ENCODE measurements around the gene KCNE2.

KCNE2 gene

DNA sequence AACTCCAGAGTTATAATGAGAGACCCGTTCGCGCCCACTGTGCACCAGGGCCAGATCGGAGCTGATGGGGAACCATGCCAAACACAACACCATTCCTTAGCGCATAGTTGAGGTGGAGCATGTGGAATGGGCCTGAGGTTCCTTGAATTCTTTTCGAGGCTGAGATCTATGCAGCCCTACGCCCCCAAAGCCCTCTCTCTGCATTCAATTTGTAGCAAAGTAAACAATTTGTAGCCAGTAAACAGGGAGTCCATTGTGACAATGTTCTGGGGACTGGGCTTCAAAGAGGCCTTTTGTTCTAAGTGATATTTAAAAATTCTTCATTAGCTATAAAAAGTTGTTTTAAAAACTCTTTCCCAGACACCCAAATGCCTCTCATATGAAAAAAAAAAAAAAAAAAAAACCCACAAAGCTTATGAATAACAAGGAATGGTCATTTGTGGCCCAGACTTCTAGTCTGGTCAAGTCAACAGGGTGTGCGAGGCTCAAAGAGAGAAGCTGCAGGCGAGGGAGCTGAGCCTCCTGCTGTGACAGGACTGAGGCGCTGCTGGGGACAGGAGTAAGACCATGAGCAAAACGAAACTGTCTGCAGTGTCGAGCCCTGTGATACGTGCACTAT is 30.6 kb upstream of the KCNE2 start:
- H3K36me3 ChIP-seq = no peaks in the 10 kb centered on the region
- H3K27me3 ChIP-seq (ENCODE audit: insufficient read depth, low read depth, severe bottlenecking) = peaks cover 98% of the 10 kb centered on the region
- no peak for TF ChIP-seq CTCF (IDR thresholded peaks at IDR 0.05; ENCODE audit: low read depth, low read length)
- H3K9me3 ChIP-seq (ENCODE audit: severe bottlenecking) = peaks cover 8% of the 10 kb centered on the region
- no peak overlapping the region for H3K27ac ChIP-seq
- no peak for DNase-seq
- H3K4me3 ChIP-seq (ENCODE audit: low read depth, low read length) = no peak overlapping the region

DNA sequence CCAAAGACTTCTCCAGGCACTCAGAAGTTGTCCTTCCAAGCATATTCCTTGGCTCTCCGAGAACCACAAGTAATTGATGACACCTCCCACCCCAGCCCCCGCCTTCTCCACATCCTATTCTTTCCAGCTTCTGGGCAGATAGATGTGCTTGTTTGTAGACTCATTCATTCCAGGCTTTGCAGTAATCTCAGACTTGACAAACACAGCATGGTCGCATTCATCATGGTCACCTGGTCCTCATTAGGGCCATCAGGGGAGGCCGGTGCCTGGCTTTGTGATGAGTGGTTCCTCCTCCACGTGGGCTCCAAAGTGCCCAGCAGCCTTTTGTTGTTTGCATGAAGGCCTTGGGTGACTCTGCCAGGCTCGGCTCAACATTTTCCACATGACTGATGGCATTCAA is 28.5 kb upstream of the KCNE2 start:
- Histone ChIP-seq H3K27me3 (ENCODE audit: insufficient read depth, low read depth, severe bottlenecking) (peaks cover 98% of the 10 kb centered on the region), H3K4me3 (ENCODE audit: low read depth, low read length) (no peak overlapping the region), H3K36me3 (no peaks in the 10 kb centered on the region), H3K27ac (no peak overlapping the region), H3K9me3 (ENCODE audit: severe bottlenecking) (peaks cover 5% of the 10 kb centered on the region)
- DNase-seq = no peak
- no peak for TF ChIP-seq CTCF (IDR thresholded peaks at IDR 0.05; ENCODE audit: low read depth, low read length)

GRCh38 chr21:34336245-34336644 is 27.6 kb upstream of the KCNE2 start:
- Histone ChIP-seq H3K27me3 (ENCODE audit: insufficient read depth, low read depth, severe bottlenecking) (peaks cover 98% of the 10 kb centered on the region), H3K4me3 (ENCODE audit: low read depth, low read length) (no peak overlapping the region)
- no peak for TF ChIP-seq CTCF (IDR thresholded peaks at IDR 0.05; ENCODE audit: low read depth, low read length)

DNA sequence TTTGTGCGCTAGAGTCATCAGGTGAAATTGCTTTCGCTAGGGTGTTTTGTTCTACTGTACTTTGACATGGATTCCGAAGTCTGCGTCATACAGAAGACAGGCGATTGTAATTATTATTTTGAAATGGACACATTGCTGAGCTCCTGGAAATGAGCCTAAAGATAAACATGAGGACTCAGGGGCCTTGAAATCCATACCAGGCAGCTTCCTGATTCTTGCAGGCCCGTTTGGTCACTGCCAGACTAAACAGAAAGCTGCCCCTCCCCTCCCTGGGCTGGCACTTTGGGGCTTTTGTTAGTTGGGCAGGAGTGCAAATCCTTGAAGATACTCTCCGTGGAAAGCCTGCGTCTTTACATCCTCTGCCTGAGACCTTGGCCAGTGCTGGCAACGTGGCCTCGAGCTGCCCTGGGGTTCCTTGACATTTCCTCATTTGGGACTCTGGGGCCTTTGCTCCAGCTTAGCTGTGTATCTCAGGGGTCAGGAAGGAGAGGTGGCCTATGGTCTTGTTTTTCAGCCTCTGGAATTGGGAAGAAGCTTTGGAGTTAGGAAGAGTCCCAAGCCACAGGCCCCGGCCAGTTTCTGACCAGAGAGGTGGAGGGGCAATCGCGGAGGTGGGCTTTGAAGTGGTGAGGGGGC is 26.9 kb upstream of the KCNE2 start:
- peaks cover 5% of the 10 kb centered on the region for H3K9me3 ChIP-seq (ENCODE audit: severe bottlenecking)
- no peaks in the 10 kb centered on the region for H3K36me3 ChIP-seq
- H3K27me3 ChIP-seq (ENCODE audit: insufficient read depth, low read depth, severe bottlenecking) = peaks cover 98% of the 10 kb centered on the region
- DNase-seq = no peak
- no peak for TF ChIP-seq CTCF (IDR thresholded peaks at IDR 0.05; ENCODE audit: low read depth, low read length)
- no peak overlapping the region for H3K27ac ChIP-seq
- no peak overlapping the region for H3K4me3 ChIP-seq (ENCODE audit: low read depth, low read length)

More at GRCh38 chr21:34336245-34336644, 27.6 kb upstream of the KCNE2 start:
- H3K27ac ChIP-seq = no peak overlapping the region
- no peaks in the 10 kb centered on the region for H3K36me3 ChIP-seq
- H3K9me3 ChIP-seq (ENCODE audit: severe bottlenecking) = peaks cover 5% of the 10 kb centered on the region
- DNase-seq = no peak

GRCh38 chr21:34337741-34338140 is 26.1 kb upstream of the KCNE2 start:
- H3K27me3 ChIP-seq (ENCODE audit: insufficient read depth, low read depth, severe bottlenecking) = peaks cover 99% of the 10 kb centered on the region
- H3K4me3 ChIP-seq (ENCODE audit: low read depth, low read length) = no peak overlapping the region
- H3K9me3 ChIP-seq (ENCODE audit: severe bottlenecking) = peaks cover 5% of the 10 kb centered on the region
- H3K36me3 ChIP-seq = no peaks in the 10 kb centered on the region
- no peak for TF ChIP-seq CTCF (IDR thresholded peaks at IDR 0.05; ENCODE audit: low read depth, low read length)
- no peak for DNase-seq
- H3K27ac ChIP-seq = no peak overlapping the region

GRCh38 chr21:34338226-34338625 is 25.6 kb upstream of the KCNE2 start:
- Histone ChIP-seq H3K4me3 (ENCODE audit: low read depth, low read length) (no peak overlapping the region), H3K27ac (no peak overlapping the region), H3K9me3 (ENCODE audit: severe bottlenecking) (peaks cover 9% of the 10 kb centered on the region), H3K27me3 (ENCODE audit: insufficient read depth, low read depth, severe bottlenecking) (peaks cover 99% of the 10 kb centered on the region), H3K36me3 (no peaks in the 10 kb centered on the region)
- DNase-seq = no peak
- TF ChIP-seq CTCF (IDR thresholded peaks at IDR 0.05; ENCODE audit: low read depth, low read length) = no peak

Measured in WERI-Rb-1 (cell line).